Measurements from ENCODE around the gene METRNL.
"Not testable (repeated sequence)": the region's sequence is repeated elsewhere in the genome, so short reads cannot be mapped to it uniquely, and the experiment has no call there.

The METRNL gene

GRCh38 chr17:83115832-83116231, 36.4 kb downstream of the METRNL start:
- no peaks in the 10 kb centered on the region for H3K36me3 ChIP-seq (ENCODE audit: insufficient read depth, low read depth, low read length)
- no peak overlapping the region for H3K27ac ChIP-seq (ENCODE audit: low read length)
- no peaks in the 10 kb centered on the region for H3K9me3 ChIP-seq (ENCODE audit: insufficient read depth, low read depth, low read length)
- no peaks in the 10 kb centered on the region for H3K4me1 ChIP-seq (ENCODE audit: insufficient read depth, low read length)
- H3K9ac ChIP-seq (ENCODE audit: low read depth, low read length): no peak overlapping the region
- peaks cover 19% of the 10 kb centered on the region for H3K27me3 ChIP-seq (ENCODE audit: insufficient read depth, low read length)
- no peak overlapping the region for H3K4me3 ChIP-seq (ENCODE audit: low read length)

GRCh38 chr17:83116311-83116771, 36.9 kb downstream of the METRNL start:
- H3K4me1 ChIP-seq (ENCODE audit: insufficient read depth, low read length): no peaks in the 10 kb centered on the region
- H3K36me3 ChIP-seq (ENCODE audit: insufficient read depth, low read depth, low read length): no peaks in the 10 kb centered on the region
- peaks cover 21% of the 10 kb centered on the region for H3K27me3 ChIP-seq (ENCODE audit: insufficient read depth, low read length)
- H3K27ac ChIP-seq (ENCODE audit: low read length): no peak overlapping the region
- no peaks in the 10 kb centered on the region for H3K9me3 ChIP-seq (ENCODE audit: insufficient read depth, low read depth, low read length)
- no peak overlapping the region for H3K9ac ChIP-seq (ENCODE audit: low read depth, low read length)
- no peak overlapping the region for H3K4me3 ChIP-seq (ENCODE audit: low read length)

GRCh38 chr17:83116783-83117555, 37.6 kb downstream of the METRNL start:
- Histone ChIP-seq H3K27me3 (ENCODE audit: insufficient read depth, low read length) (peaks cover 27% of the 10 kb centered on the region), H3K36me3 (ENCODE audit: insufficient read depth, low read depth, low read length) (no peaks in the 10 kb centered on the region), H3K4me3 (ENCODE audit: low read length) (no peak overlapping the region), H3K9ac (ENCODE audit: low read depth, low read length) (no peak overlapping the region), H3K9me3 (ENCODE audit: insufficient read depth, low read depth, low read length) (no peaks in the 10 kb centered on the region), H3K4me1 (ENCODE audit: insufficient read depth, low read length) (no peaks in the 10 kb centered on the region; the same call in 1 of the 2 replicates), H3K27ac (ENCODE audit: low read length) (no peak overlapping the region)

GRCh38 chr17:83117583-83117982, 38.2 kb downstream of the METRNL start:
- Histone ChIP-seq H3K36me3 (ENCODE audit: insufficient read depth, low read depth, low read length) (no peaks in the 10 kb centered on the region), H3K9me3 (ENCODE audit: insufficient read depth, low read depth, low read length) (no peaks in the 10 kb centered on the region), H3K9ac (ENCODE audit: low read depth, low read length) (no peak overlapping the region), H3K27ac (ENCODE audit: low read length) (no peak overlapping the region), H3K27me3 (ENCODE audit: insufficient read depth, low read length) (peaks cover 33% of the 10 kb centered on the region), H3K4me3 (ENCODE audit: low read length) (no peak overlapping the region), H3K4me1 (ENCODE audit: insufficient read depth, low read length) (no peaks in the 10 kb centered on the region; the same call in 1 of the 2 replicates)

- Histone ChIP-seq H3K27ac (ENCODE audit: low read length) (no peak overlapping the region), H3K4me1 (ENCODE audit: insufficient read depth, low read length) (no peaks in the 10 kb centered on the region; the same call in 1 of the 2 replicates), H3K4me3 (ENCODE audit: low read length) (no peak overlapping the region), H3K9me3 (ENCODE audit: insufficient read depth, low read depth, low read length) (no peaks in the 10 kb centered on the region), H3K27me3 (ENCODE audit: insufficient read depth, low read length) (peaks cover 40% of the 10 kb centered on the region), H3K9ac (ENCODE audit: low read depth, low read length) (no peak overlapping the region), H3K36me3 (ENCODE audit: insufficient read depth, low read depth, low read length) (no peaks in the 10 kb centered on the region)
These were observed 38.8 kb downstream of the METRNL start for GRCh38 chr17:83118071-83118841.

- Histone ChIP-seq H3K9me3 (ENCODE audit: insufficient read depth, low read depth, low read length) (no peaks in the 10 kb centered on the region), H3K4me3 (ENCODE audit: low read length) (peak overlapping the region; percentile 64), H3K9ac (ENCODE audit: low read depth, low read length) (no peak overlapping the region), H3K27me3 (ENCODE audit: insufficient read depth, low read length) (peaks cover 42% of the 10 kb centered on the region), H3K36me3 (ENCODE audit: insufficient read depth, low read depth, low read length) (no peaks in the 10 kb centered on the region), H3K4me1 (ENCODE audit: insufficient read depth, low read length) (no peaks in the 10 kb centered on the region; the same call in 1 of the 2 replicates), H3K27ac (ENCODE audit: low read length) (no peak overlapping the region)
These were observed 40.8 kb downstream of the METRNL start for GRCh38 chr17:83119987-83120864.

- not testable (repeated sequence) for H3K9ac ChIP-seq (ENCODE audit: low read depth, low read length); H3K9me3 ChIP-seq (ENCODE audit: insufficient read depth, low read depth, low read length); H3K27ac ChIP-seq (ENCODE audit: low read length); H3K4me1 ChIP-seq (ENCODE audit: insufficient read depth, low read length); H3K36me3 ChIP-seq (ENCODE audit: insufficient read depth, low read depth, low read length)
- Histone ChIP-seq H3K4me3 (ENCODE audit: low read length) (peak overlapping the region; percentile 38; the same call in 1 of the 2 replicates), H3K27me3 (ENCODE audit: insufficient read depth, low read length) (peaks cover 42% of the 10 kb centered on the region)
These were observed 42.1 kb downstream of the METRNL start for GRCh38 chr17:83121473-83121872.

- no peaks in the 10 kb centered on the region for H3K36me3 ChIP-seq (ENCODE audit: insufficient read depth, low read depth, low read length)
- H3K27me3 ChIP-seq (ENCODE audit: insufficient read depth, low read length): peaks cover 42% of the 10 kb centered on the region
- peak overlapping the region; percentile 38; the same call in 1 of the 2 replicates for H3K4me3 ChIP-seq (ENCODE audit: low read length)
- H3K9ac ChIP-seq (ENCODE audit: low read depth, low read length): no peak overlapping the region; the same call in 1 of the 2 replicates
- H3K9me3 ChIP-seq (ENCODE audit: insufficient read depth, low read depth, low read length): no peaks in the 10 kb centered on the region
- H3K4me1 ChIP-seq (ENCODE audit: insufficient read depth, low read length): no peaks in the 10 kb centered on the region; the same call in 1 of the 2 replicates
- H3K27ac ChIP-seq (ENCODE audit: low read length): no peak overlapping the region
These were observed 42.8 kb downstream of the METRNL start for GRCh38 chr17:83121921-83122820.

GRCh38 chr17:83122834-83123233, 43.4 kb downstream of the METRNL start:
- H3K27me3 ChIP-seq (ENCODE audit: insufficient read depth, low read length): peaks cover 42% of the 10 kb centered on the region
- H3K9ac ChIP-seq (ENCODE audit: low read depth, low read length): no peak overlapping the region
- no peaks in the 10 kb centered on the region; the same call in 1 of the 2 replicates for H3K4me1 ChIP-seq (ENCODE audit: insufficient read depth, low read length)
- H3K36me3 ChIP-seq (ENCODE audit: insufficient read depth, low read depth, low read length): no peaks in the 10 kb centered on the region
- no peaks in the 10 kb centered on the region for H3K9me3 ChIP-seq (ENCODE audit: insufficient read depth, low read depth, low read length)
- no peak overlapping the region for H3K4me3 ChIP-seq (ENCODE audit: low read length)
- H3K27ac ChIP-seq (ENCODE audit: low read length): no peak overlapping the region

- no peak overlapping the region for H3K9ac ChIP-seq (ENCODE audit: low read depth, low read length)
- H3K27me3 ChIP-seq (ENCODE audit: insufficient read depth, low read length): peaks cover 33% of the 10 kb centered on the region
- H3K27ac ChIP-seq (ENCODE audit: low read length): no peak overlapping the region
- H3K4me3 ChIP-seq (ENCODE audit: low read length): no peak overlapping the region
- no peaks in the 10 kb centered on the region for H3K9me3 ChIP-seq (ENCODE audit: insufficient read depth, low read depth, low read length)
- H3K4me1 ChIP-seq (ENCODE audit: insufficient read depth, low read length): no peaks in the 10 kb centered on the region; the same call in 1 of the 2 replicates
- H3K36me3 ChIP-seq (ENCODE audit: insufficient read depth, low read depth, low read length): no peaks in the 10 kb centered on the region
These were observed 44.7 kb downstream of the METRNL start for GRCh38 chr17:83123896-83124801.
